22Rv1 (cell line): Measurements from ENCODE around the gene CEP120.

ENCODE experiments used
- ZFX ChIP-seq: fragments of 450-650 bp; IDR thresholded peaks from 2 replicates; pipeline ENCODE4 v1.6.1; 2017; ENCODE audit warnings: antibody characterized with exemption, borderline replicate concordance
- TF ChIP-seq, protein P1 (sequence below): fragments of 450-650 bp; IDR thresholded peaks from 2 replicates; pipeline ENCODE4 v1.5.1; 2017; ENCODE audit warnings: mild to moderate bottlenecking

GRCh38 chr5:123448017-123448617 lies 24.9 kb upstream of the CEP120 start:
- TF ChIP-seq, protein P1, sequence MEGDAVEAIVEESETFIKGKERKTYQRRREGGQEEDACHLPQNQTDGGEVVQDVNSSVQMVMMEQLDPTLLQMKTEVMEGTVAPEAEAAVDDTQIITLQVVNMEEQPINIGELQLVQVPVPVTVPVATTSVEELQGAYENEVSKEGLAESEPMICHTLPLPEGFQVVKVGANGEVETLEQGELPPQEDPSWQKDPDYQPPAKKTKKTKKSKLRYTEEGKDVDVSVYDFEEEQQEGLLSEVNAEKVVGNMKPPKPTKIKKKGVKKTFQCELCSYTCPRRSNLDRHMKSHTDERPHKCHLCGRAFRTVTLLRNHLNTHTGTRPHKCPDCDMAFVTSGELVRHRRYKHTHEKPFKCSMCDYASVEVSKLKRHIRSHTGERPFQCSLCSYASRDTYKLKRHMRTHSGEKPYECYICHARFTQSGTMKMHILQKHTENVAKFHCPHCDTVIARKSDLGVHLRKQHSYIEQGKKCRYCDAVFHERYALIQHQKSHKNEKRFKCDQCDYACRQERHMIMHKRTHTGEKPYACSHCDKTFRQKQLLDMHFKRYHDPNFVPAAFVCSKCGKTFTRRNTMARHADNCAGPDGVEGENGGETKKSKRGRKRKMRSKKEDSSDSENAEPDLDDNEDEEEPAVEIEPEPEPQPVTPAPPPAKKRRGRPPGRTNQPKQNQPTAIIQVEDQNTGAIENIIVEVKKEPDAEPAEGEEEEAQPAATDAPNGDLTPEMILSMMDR, result no peak
- no peak for TF ChIP-seq ZFX
